HG03457 (cell line): ENCODE data around the gene MARCHF10.

ENCODE experiments used
- ATAC-seq: cut with Tn5 transposase; IDR thresholded peaks from one replicate; pipeline ENCODE4 v1.9.1; 2021; ENCODE audit warnings: moderate number of reproducible peaks; ENCODE audit not compliant: unreplicated experiment

The MARCHF10 gene

GRCh38 chr17:62665599-62665998, 142.5 kb downstream of the MARCHF10 start:
- ATAC-seq: no peak

GRCh38 chr17:62664336-62665120, 143.6 kb downstream of the MARCHF10 start:
- ATAC-seq: no peak

GRCh38 chr17:62663304-62663703, 144.8 kb downstream of the MARCHF10 start:
- no peak for ATAC-seq

GRCh38 chr17:62662855-62663254, 145.3 kb downstream of the MARCHF10 start:
- ATAC-seq: no peak

- no peak for ATAC-seq
Observed at GRCh38 chr17:62661337-62661736, 146.8 kb downstream of the MARCHF10 start.

- ATAC-seq: no peak
Observed at GRCh38 chr17:62660629-62661118, 147.4 kb downstream of the MARCHF10 start.

GRCh38 chr17:62658136-62658920, 149.8 kb downstream of the MARCHF10 start:
- no peak for ATAC-seq

GRCh38 chr17:62657690-62658089, 150.4 kb downstream of the MARCHF10 start:
- no peak for ATAC-seq

GRCh38 chr17:62657145-62657665, 150.9 kb downstream of the MARCHF10 start:
- no peak for ATAC-seq

GRCh38 chr17:62656446-62656845, 151.7 kb downstream of the MARCHF10 start:
- no peak for ATAC-seq

- no peak for ATAC-seq
Observed at GRCh38 chr17:62655656-62656055, 152.5 kb downstream of the MARCHF10 start.

GRCh38 chr17:62653826-62654761, 154.0 kb downstream of the MARCHF10 start:
- peak; percentile 13 for ATAC-seq

- ATAC-seq: peak; percentile 88
Observed at GRCh38 chr17:62653002-62653825, 154.9 kb downstream of the MARCHF10 start.

- no peak for ATAC-seq
Observed at GRCh38 chr17:62652251-62653001, 155.7 kb downstream of the MARCHF10 start.
